Activated gamma-delta T cell treated with Interleukin-2 at 50 U/mL for 16 hours (primary cell): Measurements from ENCODE around the gene CACNA1D.

ENCODE experiments used
- DNase-seq: peaks from one replicate; pipeline ENCODE4 v3.0.0-alpha.2; 2020

CACNA1D gene

GRCh38 chr3:53816425-53816824, 322.0 kb downstream of the CACNA1D start:
- no peak for DNase-seq

GRCh38 chr3:53817211-53817610, 322.8 kb downstream of the CACNA1D start:
- no peak for DNase-seq

- DNase-seq, result no peak
Measured at GRCh38 chr3:53817809-53818208, 323.4 kb downstream of the CACNA1D start.

GRCh38 chr3:53818221-53819162, 324.1 kb downstream of the CACNA1D start:
- no peak for DNase-seq

GRCh38 chr3:53819163-53819868, 324.9 kb downstream of the CACNA1D start:
- DNase-seq, result no peak

- no peak for DNase-seq
Measured at GRCh38 chr3:53820084-53820483, 325.7 kb downstream of the CACNA1D start.

- DNase-seq, result no peak
Measured at GRCh38 chr3:53820756-53821580, 326.6 kb downstream of the CACNA1D start.

- DNase-seq, result no peak
Measured at GRCh38 chr3:53821631-53822121, 327.3 kb downstream of the CACNA1D start.

GRCh38 chr3:53822331-53822741, 327.9 kb downstream of the CACNA1D start:
- no peak for DNase-seq

GRCh38 chr3:53823026-53823955, 328.9 kb downstream of the CACNA1D start:
- DNase-seq, result no peak

- DNase-seq, result no peak
Measured at GRCh38 chr3:53823956-53824657, 329.7 kb downstream of the CACNA1D start.

- DNase-seq, result no peak
Measured at GRCh38 chr3:53824795-53825194, 330.4 kb downstream of the CACNA1D start.

- no peak for DNase-seq
Measured at GRCh38 chr3:53826048-53826447, 331.6 kb downstream of the CACNA1D start.

- DNase-seq, result no peak
Measured at GRCh38 chr3:53828581-53828980, 334.2 kb downstream of the CACNA1D start.

GRCh38 chr3:53829605-53830004, 335.2 kb downstream of the CACNA1D start:
- no peak for DNase-seq

- no peak for DNase-seq
Measured at GRCh38 chr3:53830944-53831343, 336.5 kb downstream of the CACNA1D start.

- no peak for DNase-seq
Measured at GRCh38 chr3:53833053-53833645, 338.7 kb downstream of the CACNA1D start.

- DNase-seq, result no peak
Measured at GRCh38 chr3:53833700-53834099, 339.3 kb downstream of the CACNA1D start.

GRCh38 chr3:53834429-53835095, 340.2 kb downstream of the CACNA1D start:
- DNase-seq, result no peak

- no peak for DNase-seq
Measured at GRCh38 chr3:53835257-53835656, 340.8 kb downstream of the CACNA1D start.
